Measurements from ENCODE around the gene TM9SF3.
A peak's percentile ranks its signal among the peaks of the same experiment; 100 is the strongest.

TM9SF3 gene

DNA sequence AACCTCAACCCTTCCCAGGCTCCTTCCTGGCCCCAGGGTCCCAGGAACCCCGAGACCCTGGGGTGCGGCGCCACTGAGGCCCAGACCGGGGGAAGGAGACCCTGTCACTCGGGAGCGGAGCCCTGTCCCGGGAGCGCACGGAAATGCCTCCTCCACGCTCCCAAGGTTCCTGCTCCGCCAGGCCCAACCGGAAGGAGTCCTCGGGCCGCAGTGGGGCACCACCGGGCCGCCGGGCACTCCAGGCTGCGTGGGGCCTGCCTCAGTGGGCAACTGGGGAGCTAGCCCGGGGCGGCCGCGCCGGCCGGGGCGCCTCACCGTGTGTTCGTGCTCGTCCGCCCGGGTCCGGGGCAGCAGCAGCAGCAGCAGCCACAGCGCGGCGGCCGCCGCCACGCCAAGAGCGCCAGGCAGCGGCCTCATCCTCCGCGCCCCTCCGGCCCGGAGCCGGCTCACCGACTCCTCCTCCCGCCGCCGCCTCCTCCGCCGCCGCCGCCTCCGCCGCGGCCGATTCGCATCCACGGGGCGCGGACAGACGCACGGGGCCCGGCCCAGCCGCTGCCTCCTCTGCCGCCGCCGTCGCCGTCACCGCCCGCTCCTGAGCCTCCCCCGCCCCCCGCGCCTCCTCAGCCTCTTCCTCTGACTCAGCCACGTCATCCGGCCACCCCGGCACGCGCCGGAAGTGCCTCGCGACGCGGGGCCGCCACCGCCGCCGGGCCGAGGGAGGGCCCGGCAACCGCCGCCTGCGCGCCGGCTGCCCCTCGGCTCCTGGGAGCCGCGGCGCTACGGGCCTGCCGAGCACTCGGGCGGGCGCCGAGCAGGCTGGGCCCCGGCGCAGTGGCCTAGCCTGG is at the start of gene TM9SF3:
Gene TM9SF3 (minus strand): TSS at position 594 of the 845 bp plus-strand sequence. CDS start 177 bp downstream, at position 417.
- Histone ChIP-seq H3K4me2 (ENCODE audit: low read depth, low read length, poor library complexity, severe bottlenecking) (peak within 1 kb of the TSS; percentile 99), H3K9me2 (replicated peaks; ENCODE audit: insufficient read depth, low read length) (no peaks in the 10 kb centered on the region), H3K27ac (ENCODE audit: low read depth, low read length) (peak within 1 kb of the TSS; percentile 85), H3K36me3 (ENCODE audit: low read length) (no peaks in the 10 kb centered on the region), H3K9ac (ENCODE audit: low read length) (peak within 1 kb of the TSS; percentile 91), H3K79me2 (ENCODE audit: insufficient read depth, low read length) (peaks cover 49% of the 10 kb centered on the region), H4K20me1 (ENCODE audit: low read depth, low read length) (peaks cover 5% of the 10 kb centered on the region; the same call in 1 of the 2 replicates), H3K9me3 (ENCODE audit: insufficient read depth, low read length) (no peaks in the 10 kb centered on the region), H3K4me3 (ENCODE audit: insufficient read depth, low read length, poor library complexity, severe bottlenecking) (peak within 1 kb of the TSS; percentile 81), H2AFZ (ENCODE audit: low read depth, low read length, severe bottlenecking) (peak within 1 kb of the TSS; percentile 69), H3K27me3 (ENCODE audit: low read length) (no peaks in the 10 kb centered on the region), H3F3A (ENCODE audit: insufficient read depth) (peaks cover 46% of the 10 kb centered on the region)
- TF ChIP-seq CTCF (IDR thresholded peaks at IDR 0.05; ENCODE audit: insufficient read depth, low read length, poor library complexity, severe bottlenecking), result no peak
- TF ChIP-seq EZH2phosphoT487 (conservative IDR thresholded peaks at IDR 0.05; ENCODE audit: low read length), result no peak

DNA sequence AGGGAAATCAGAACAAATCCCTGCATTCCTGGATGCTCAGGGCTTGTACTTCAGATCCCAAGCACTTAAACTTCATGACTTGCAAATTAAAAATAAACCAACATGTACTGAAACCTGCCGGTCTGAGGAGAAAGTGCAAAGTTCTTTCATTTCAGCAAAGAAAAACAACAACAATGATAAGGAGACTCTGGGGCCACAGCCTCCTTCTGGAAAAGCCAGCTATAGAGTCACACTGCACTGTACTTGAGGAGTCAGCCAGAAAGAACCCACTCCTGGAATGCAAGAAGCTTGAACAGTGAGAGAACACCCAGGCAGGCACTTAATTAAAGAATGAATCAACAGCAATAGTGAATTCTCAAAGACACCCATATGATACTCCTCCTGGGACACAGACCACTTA is 49.7 kb upstream of the TM9SF3 start:
- H3K9ac ChIP-seq (ENCODE audit: low read length), result no peak overlapping the region
- no peak overlapping the region for H2AFZ ChIP-seq (ENCODE audit: low read depth, low read length, severe bottlenecking)
- H3F3A ChIP-seq (ENCODE audit: insufficient read depth), result no peaks in the 10 kb centered on the region; the same call in 1 of the 2 replicates
- peaks cover 26% of the 10 kb centered on the region for H3K36me3 ChIP-seq (ENCODE audit: low read length)
- no peak overlapping the region for H3K4me2 ChIP-seq (ENCODE audit: low read depth, low read length, poor library complexity, severe bottlenecking)
- H3K79me2 ChIP-seq (ENCODE audit: insufficient read depth, low read length), result peaks cover 3% of the 10 kb centered on the region; the same call in 1 of the 2 replicates
- no peaks in the 10 kb centered on the region for H3K27me3 ChIP-seq (ENCODE audit: low read length)
- no peak for TF ChIP-seq EZH2phosphoT487 (conservative IDR thresholded peaks at IDR 0.05; ENCODE audit: low read length)
- no peak for TF ChIP-seq CTCF (IDR thresholded peaks at IDR 0.05; ENCODE audit: insufficient read depth, low read length, poor library complexity, severe bottlenecking)
- no peak overlapping the region for H3K27ac ChIP-seq (ENCODE audit: low read depth, low read length)
- no peaks in the 10 kb centered on the region for H4K20me1 ChIP-seq (ENCODE audit: low read depth, low read length)
- H3K9me2 ChIP-seq (replicated peaks; ENCODE audit: insufficient read depth, low read length), result no peaks in the 10 kb centered on the region
- no peak overlapping the region for H3K4me3 ChIP-seq (ENCODE audit: insufficient read depth, low read length, poor library complexity, severe bottlenecking)
- no peaks in the 10 kb centered on the region for H3K9me3 ChIP-seq (ENCODE audit: insufficient read depth, low read length)

DNA sequence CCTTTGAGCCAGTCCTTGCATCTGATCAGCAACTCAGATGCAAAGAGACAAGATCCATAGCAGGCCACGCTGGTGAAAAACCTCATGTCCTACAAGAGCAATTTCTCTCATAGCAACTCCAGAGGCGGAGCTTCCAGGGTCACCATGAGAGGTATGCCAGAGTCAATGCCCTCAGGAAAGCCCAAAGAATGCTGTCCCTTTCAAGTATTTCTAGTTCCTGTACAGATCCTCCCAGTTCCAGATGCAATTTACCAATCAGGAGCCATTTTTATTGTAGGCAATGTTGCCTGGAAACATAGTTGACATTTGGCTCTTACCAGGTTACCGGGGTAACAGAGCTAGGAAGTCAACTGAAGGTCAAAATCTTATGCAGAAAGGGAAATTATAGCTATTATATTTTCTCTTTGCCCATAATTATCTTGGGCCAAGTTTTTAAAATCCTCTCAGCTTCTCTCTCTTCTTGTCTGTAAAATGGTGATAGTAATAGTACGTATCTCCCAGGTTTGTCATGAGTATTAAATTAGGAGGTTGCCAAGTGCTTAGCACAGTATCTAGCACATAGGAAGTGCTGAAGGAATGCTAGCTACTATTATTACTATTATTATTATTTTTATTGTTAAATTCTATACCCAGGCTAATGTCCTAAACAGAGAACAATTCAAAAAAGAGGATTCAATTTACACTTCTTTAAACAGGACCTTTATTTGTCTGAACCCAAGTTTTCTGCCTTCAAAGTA is 46.3 kb upstream of the TM9SF3 start:
- TF ChIP-seq EZH2phosphoT487 (conservative IDR thresholded peaks at IDR 0.05; ENCODE audit: low read length), result no peak
- TF ChIP-seq CTCF (IDR thresholded peaks at IDR 0.05; ENCODE audit: insufficient read depth, low read length, poor library complexity, severe bottlenecking), result no peak
- H3K36me3 ChIP-seq (ENCODE audit: low read length), result peaks cover 28% of the 10 kb centered on the region
- no peak overlapping the region for H3K4me3 ChIP-seq (ENCODE audit: insufficient read depth, low read length, poor library complexity, severe bottlenecking)
- no peak overlapping the region for H3K27ac ChIP-seq (ENCODE audit: low read depth, low read length)
- H3K9me2 ChIP-seq (replicated peaks; ENCODE audit: insufficient read depth, low read length), result no peaks in the 10 kb centered on the region
- H3F3A ChIP-seq (ENCODE audit: insufficient read depth), result peaks cover 2% of the 10 kb centered on the region; the same call in 1 of the 2 replicates
- H3K9me3 ChIP-seq (ENCODE audit: insufficient read depth, low read length), result no peaks in the 10 kb centered on the region
- H2AFZ ChIP-seq (ENCODE audit: low read depth, low read length, severe bottlenecking), result no peak overlapping the region
- H3K79me2 ChIP-seq (ENCODE audit: insufficient read depth, low read length), result peaks cover 7% of the 10 kb centered on the region; the same call in 1 of the 2 replicates
- H4K20me1 ChIP-seq (ENCODE audit: low read depth, low read length), result no peaks in the 10 kb centered on the region; the same call in 1 of the 2 replicates
- no peak overlapping the region for H3K9ac ChIP-seq (ENCODE audit: low read length)
- H3K27me3 ChIP-seq (ENCODE audit: low read length), result no peaks in the 10 kb centered on the region
- H3K4me2 ChIP-seq (ENCODE audit: low read depth, low read length, poor library complexity, severe bottlenecking), result no peak overlapping the region
